ENCODE results near the gene SCYL1.
A peak's percentile ranks its signal among the peaks of the same experiment; 100 is the strongest.

SCYL1 gene

DNA sequence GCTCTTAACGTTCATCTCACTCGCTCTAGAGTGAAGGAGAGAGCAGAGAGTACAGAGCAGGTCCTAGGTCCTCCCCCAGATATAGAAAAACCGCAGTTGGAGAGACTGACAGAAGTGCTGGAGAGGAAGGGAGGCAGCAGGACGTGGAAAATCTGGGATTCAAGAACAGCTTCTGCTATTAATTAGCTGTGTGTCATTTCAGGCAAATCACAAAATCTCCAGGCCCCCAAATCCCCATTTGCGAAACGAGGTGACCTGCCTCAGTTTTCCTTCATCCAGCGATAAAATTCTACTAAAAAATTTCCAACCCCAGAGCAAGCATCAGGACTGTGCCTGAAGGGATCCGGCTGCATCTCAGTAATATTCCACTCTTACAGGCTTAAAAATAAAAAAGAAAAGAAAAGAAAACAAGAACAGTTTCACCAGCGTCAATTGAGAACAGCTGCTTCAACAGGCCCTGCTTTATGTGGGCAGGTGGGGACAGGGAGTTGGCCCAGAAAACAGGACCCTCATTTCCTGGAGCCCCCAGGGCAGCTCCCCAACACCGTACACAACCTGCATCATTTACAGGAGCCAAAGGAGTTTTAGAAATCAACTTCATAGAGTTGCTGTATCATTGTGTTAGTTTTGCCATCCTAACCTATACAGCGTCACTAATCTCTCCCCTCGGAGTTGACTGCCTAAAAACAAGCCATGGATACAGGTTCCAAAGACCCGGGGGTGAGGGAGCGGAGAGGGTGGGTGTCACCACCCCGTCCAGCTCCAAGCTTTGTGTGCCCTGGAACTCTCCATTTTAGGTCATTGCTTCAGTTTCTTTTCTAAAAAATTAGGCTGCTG, 28.4 kb upstream of the SCYL1 start:
- peak overlapping the region; percentile 54 for H3K4me3 ChIP-seq (ENCODE audit: low read depth, low read length)
- DNase-seq (ENCODE audit: low read depth), result no peak
- TF ChIP-seq, protein P1, sequence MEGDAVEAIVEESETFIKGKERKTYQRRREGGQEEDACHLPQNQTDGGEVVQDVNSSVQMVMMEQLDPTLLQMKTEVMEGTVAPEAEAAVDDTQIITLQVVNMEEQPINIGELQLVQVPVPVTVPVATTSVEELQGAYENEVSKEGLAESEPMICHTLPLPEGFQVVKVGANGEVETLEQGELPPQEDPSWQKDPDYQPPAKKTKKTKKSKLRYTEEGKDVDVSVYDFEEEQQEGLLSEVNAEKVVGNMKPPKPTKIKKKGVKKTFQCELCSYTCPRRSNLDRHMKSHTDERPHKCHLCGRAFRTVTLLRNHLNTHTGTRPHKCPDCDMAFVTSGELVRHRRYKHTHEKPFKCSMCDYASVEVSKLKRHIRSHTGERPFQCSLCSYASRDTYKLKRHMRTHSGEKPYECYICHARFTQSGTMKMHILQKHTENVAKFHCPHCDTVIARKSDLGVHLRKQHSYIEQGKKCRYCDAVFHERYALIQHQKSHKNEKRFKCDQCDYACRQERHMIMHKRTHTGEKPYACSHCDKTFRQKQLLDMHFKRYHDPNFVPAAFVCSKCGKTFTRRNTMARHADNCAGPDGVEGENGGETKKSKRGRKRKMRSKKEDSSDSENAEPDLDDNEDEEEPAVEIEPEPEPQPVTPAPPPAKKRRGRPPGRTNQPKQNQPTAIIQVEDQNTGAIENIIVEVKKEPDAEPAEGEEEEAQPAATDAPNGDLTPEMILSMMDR (IDR thresholded peaks at IDR 0.05; ENCODE audit: low read depth, low read length, missing control alignments), result no peak

DNA sequence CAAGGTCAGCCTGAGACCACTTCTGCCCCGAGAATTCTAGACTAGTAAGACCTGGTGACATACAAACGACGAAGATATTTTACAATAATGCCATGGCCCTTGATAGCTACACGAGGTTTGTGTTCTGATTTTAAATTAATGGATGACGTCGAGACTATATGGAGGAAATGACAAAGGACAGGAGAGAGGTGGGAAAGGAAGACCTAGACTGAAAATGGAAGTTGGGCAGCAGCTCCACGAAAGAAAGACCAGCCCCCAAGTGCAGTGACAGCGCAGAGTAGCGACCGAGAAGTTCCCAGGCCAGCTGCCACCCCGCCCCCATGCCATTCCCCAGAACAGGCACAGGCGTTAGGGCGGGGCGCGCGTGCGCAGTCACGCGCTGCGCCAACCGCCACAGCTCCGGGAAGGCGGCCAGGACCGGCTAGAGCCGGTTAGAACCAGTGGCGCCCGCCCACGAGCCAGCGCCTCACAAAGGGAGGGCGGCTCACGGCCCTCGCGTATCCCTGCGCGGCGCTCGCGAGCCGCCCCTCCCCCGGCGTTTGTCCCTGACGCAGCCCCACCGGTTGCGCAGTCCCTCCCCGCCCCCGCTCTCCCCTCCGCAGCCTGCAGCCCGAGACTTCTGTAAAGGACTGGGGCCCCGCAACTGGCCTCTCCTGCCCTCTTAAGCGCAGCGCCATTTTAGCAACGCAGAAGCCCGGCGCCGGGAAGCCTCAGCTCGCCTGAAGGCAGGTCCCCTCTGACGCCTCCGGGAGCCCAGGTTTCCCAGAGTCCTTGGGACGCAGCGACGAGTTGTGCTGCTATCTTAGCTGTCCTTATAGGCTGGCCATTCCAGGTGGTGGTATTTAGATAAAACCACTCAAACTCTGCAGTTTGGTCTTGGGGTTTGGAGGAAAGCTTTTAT, 27.5 kb upstream of the SCYL1 start:
- TF ChIP-seq, protein P1 (IDR thresholded peaks at IDR 0.05; ENCODE audit: low read depth, low read length, missing control alignments), result no peak
- peak overlapping the region; percentile 83 for H3K4me3 ChIP-seq (ENCODE audit: low read depth, low read length)
- DNase-seq (ENCODE audit: low read depth), result peak; percentile 95

GRCh38 chr11:65498042-65498726, 26.7 kb upstream of the SCYL1 start:
- H3K4me3 ChIP-seq (ENCODE audit: low read depth, low read length), result peak overlapping the region; percentile 83
- TF ChIP-seq, protein P1 (IDR thresholded peaks at IDR 0.05; ENCODE audit: low read depth, low read length, missing control alignments), result no peak
- no peak for DNase-seq (ENCODE audit: low read depth)

DNA sequence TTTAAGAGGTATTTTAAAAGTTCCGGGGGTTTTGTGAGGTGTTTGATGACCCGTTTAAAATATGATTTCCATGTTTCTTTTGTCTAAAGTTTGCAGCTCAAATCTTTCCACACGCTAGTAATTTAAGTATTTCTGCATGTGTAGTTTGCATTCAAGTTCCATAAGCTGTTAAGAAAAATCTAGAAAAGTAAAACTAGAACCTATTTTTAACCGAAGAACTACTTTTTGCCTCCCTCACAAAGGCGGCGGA, 26.2 kb upstream of the SCYL1 start:
- no peak for DNase-seq (ENCODE audit: low read depth)
- H3K4me3 ChIP-seq (ENCODE audit: low read depth, low read length), result peak overlapping the region; percentile 83
- TF ChIP-seq, protein P1 (IDR thresholded peaks at IDR 0.05; ENCODE audit: low read depth, low read length, missing control alignments), result no peak

GRCh38 chr11:65498977-65499712, 25.7 kb upstream of the SCYL1 start, which contains the start of gene MALAT1:
Gene MALAT1, plus strand, starts transcription at chr11:65499045.
- TF ChIP-seq, protein P1 (IDR thresholded peaks at IDR 0.05; ENCODE audit: low read depth, low read length, missing control alignments), result no peak
- peak; percentile 92 for DNase-seq (ENCODE audit: low read depth)
- H3K4me3 ChIP-seq (ENCODE audit: low read depth, low read length), result peak within 1 kb of the TSS; percentile 83

GRCh38 chr11:65499713-65500386, 25.0 kb upstream of the SCYL1 start:
- DNase-seq (ENCODE audit: low read depth), result no peak
- TF ChIP-seq, protein P1 (IDR thresholded peaks at IDR 0.05; ENCODE audit: low read depth, low read length, missing control alignments), result no peak

More at GRCh38 chr11:65499713-65500386, 25.0 kb upstream of the SCYL1 start:
- peak overlapping the region; percentile 71 for H3K4me3 ChIP-seq (ENCODE audit: low read depth, low read length)

All from GM12864 (cell line).